H9 (cell line): Measurements from ENCODE around the gene SEPTIN6. TPM values are rescaled to one million over a fixed set of nuclear protein-coding genes. Genes with fewer than 3 reads are reported as not detected.

Source experiments
- DNase-seq: peaks from one replicate; pipeline ENCODE4 v3.0.0-alpha.2; 2017
- H2AFZ ChIP-seq: one replicate; pipeline ENCODE4 v1.6.1; 2013; ENCODE audit warnings: mild to moderate bottlenecking, low read length, control low read depth, moderate library complexity
- H2AK5ac ChIP-seq: 2 replicates; pipeline ENCODE4 v1.6.1; 2013; ENCODE audit warnings: low read length, control low read depth, mixed read lengths; ENCODE audit not compliant: insufficient read length
- H2BK120ac ChIP-seq: one replicate; pipeline ENCODE4 v1.6.1; 2013; ENCODE audit warnings: low read depth, mild to moderate bottlenecking, low read length, control low read depth, inconsistent platforms; ENCODE audit not compliant: poor library complexity, severe bottlenecking
- H2BK12ac ChIP-seq: 2 replicates; pipeline ENCODE4 v1.6.1; 2013; ENCODE audit warnings: low read length, control low read depth, mixed read lengths, low read depth; ENCODE audit not compliant: insufficient read length
- H2BK15ac ChIP-seq: 2 replicates; pipeline ENCODE4 v1.6.1; 2013; ENCODE audit warnings: low read depth, low read length, control low read depth
- H2BK20ac ChIP-seq: one replicate; pipeline ENCODE4 v1.6.1; 2013; ENCODE audit warnings: low read depth, mild to moderate bottlenecking, low read length, control low read depth, inconsistent platforms; ENCODE audit not compliant: poor library complexity, severe bottlenecking
- H2BK5ac ChIP-seq: 2 replicates; pipeline ENCODE4 v1.6.1; 2013; ENCODE audit warnings: low read length, control low read depth, mixed read lengths; ENCODE audit not compliant: insufficient read length
- H3K14ac ChIP-seq: 2 replicates; pipeline ENCODE4 v1.6.1; 2013; ENCODE audit warnings: low read length, control low read depth; ENCODE audit not compliant: insufficient read depth
- H3K18ac ChIP-seq: 2 replicates; pipeline ENCODE4 v1.6.1; 2013; ENCODE audit warnings: low read depth, mild to moderate bottlenecking, mixed read lengths, low read length, control low read depth; ENCODE audit not compliant: insufficient read length
- H3K23ac ChIP-seq: 2 replicates; pipeline ENCODE4 v1.6.1; 2013; ENCODE audit warnings: low read length, control low read depth, mixed read lengths, low read depth; ENCODE audit not compliant: insufficient read length
- H3K23me2 ChIP-seq: 2 replicates; pipeline ENCODE4 v1.6.1; 2013; ENCODE audit warnings: low read depth, mild to moderate bottlenecking, mixed read lengths, low read length, control low read depth; ENCODE audit not compliant: insufficient read length, poor library complexity, severe bottlenecking
- H3K27ac ChIP-seq: 2 replicates; pipeline ENCODE4 v1.5.1; 2013; ENCODE audit warnings: low read length, control low read depth, mixed read lengths, low read depth; ENCODE audit not compliant: insufficient read length
- H3K27me3 ChIP-seq: 2 replicates; pipeline ENCODE4 v1.6.1; 2013; ENCODE audit warnings: low read length, control low read depth, inconsistent platforms; ENCODE audit not compliant: insufficient read depth
- H3K4ac ChIP-seq: 2 replicates; pipeline ENCODE4 v1.6.1; 2013; ENCODE audit warnings: low read depth, mild to moderate bottlenecking, control low read depth, inconsistent platforms, low read length, moderate library complexity
- H3K4me1 ChIP-seq: 2 replicates; pipeline ENCODE4 v1.6.1; 2013; ENCODE audit warnings: low read length, control low read depth, inconsistent platforms; ENCODE audit not compliant: insufficient read depth
- H3K4me2 ChIP-seq: 2 replicates; pipeline ENCODE4 v1.6.1; 2013; ENCODE audit warnings: low read length, control low read depth, mixed read lengths; ENCODE audit not compliant: insufficient read length, insufficient read depth
- H3K56ac ChIP-seq: 2 replicates; pipeline ENCODE4 v1.6.1; 2013; ENCODE audit warnings: low read depth, mild to moderate bottlenecking, mixed read lengths, low read length, control low read depth; ENCODE audit not compliant: insufficient read length
- H3K79me1 ChIP-seq: 2 replicates; pipeline ENCODE4 v1.6.1; 2013; ENCODE audit warnings: low read depth, mild to moderate bottlenecking, moderate library complexity, low read length, control low read depth, inconsistent platforms; ENCODE audit not compliant: insufficient read depth, poor library complexity, severe bottlenecking
- H3K79me2 ChIP-seq: 2 replicates; pipeline ENCODE4 v1.6.1; 2013; ENCODE audit warnings: low read length, control low read depth, inconsistent platforms; ENCODE audit not compliant: insufficient read depth
- H3K9ac ChIP-seq: 2 replicates; pipeline ENCODE4 v1.6.1; 2013; ENCODE audit warnings: low read length, control low read depth, mixed read lengths; ENCODE audit not compliant: insufficient read length; ENCODE audit errors: extremely low read depth
- H3K9me3 ChIP-seq: one replicate; pipeline ENCODE4 v1.6.1; 2013; ENCODE audit warnings: low read depth, low read length, inconsistent platforms; ENCODE audit not compliant: control insufficient read depth
- H3T11ph ChIP-seq: one replicate; pipeline ENCODE4 v1.6.1; 2013; ENCODE audit warnings: mild to moderate bottlenecking, low read length, control low read depth, inconsistent platforms
- H4K20me1 ChIP-seq: one replicate; pipeline ENCODE4 v1.6.1; 2013; ENCODE audit not compliant: control insufficient read depth, insufficient read length, insufficient read depth
- H4K5ac ChIP-seq: 2 replicates; pipeline ENCODE4 v1.6.1; 2013; ENCODE audit warnings: low read depth, mild to moderate bottlenecking, mixed read lengths, low read length, control low read depth; ENCODE audit not compliant: insufficient read length
- H4K8ac ChIP-seq: replicated peaks from 2 replicates; pipeline ENCODE4 v1.6.1; 2013; ENCODE audit warnings: low read length, control low read depth, mixed read lengths, low read depth; ENCODE audit not compliant: insufficient read length
- H4K91ac ChIP-seq: 2 replicates; pipeline ENCODE4 v1.6.1; 2013; ENCODE audit warnings: low read depth, mild to moderate bottlenecking, moderate library complexity, mixed read lengths, low read length, control low read depth; ENCODE audit not compliant: insufficient read length
- H3K27ac Mint-ChIP-seq, 3 experiments: 2 replicates in 2 of 3; 3 replicates in 1 of 3; pipeline ENCODE4 v1.8.0; 2020 to 2021; ENCODE audit warnings: mixed read lengths in 3 of 3, mild to moderate bottlenecking in 1 of 3, moderate library complexity in 1 of 3
- H3K27me3 Mint-ChIP-seq: 2 replicates; pipeline ENCODE4 v1.8.0; 2021; ENCODE audit warnings: low read depth, mild to moderate bottlenecking, moderate library complexity, mixed read lengths
- H3K36me3 Mint-ChIP-seq, 3 experiments: 2 replicates in 2 of 3; 3 replicates in 1 of 3; pipeline ENCODE4 v1.8.0; 2020 to 2021; ENCODE audit warnings: low read depth in 3 of 3, mixed read lengths in 3 of 3; ENCODE audit not compliant: insufficient read depth in 1 of 3
- H3K4me1 Mint-ChIP-seq, 2 experiments: 2 replicates each; pipeline ENCODE4 v1.8.0; 2020; ENCODE audit warnings: mixed read lengths in 2 of 2
- H3K4me3 Mint-ChIP-seq, 2 experiments: 2 replicates in 1 of 2; 3 replicates in 1 of 2; pipeline ENCODE4 v1.8.0; 2020 to 2021; ENCODE audit warnings: mild to moderate bottlenecking in 2 of 2, mixed read lengths in 2 of 2, moderate library complexity in 1 of 2
- H3K9me3 Mint-ChIP-seq, 2 experiments: 2 replicates in 1 of 2; 3 replicates in 1 of 2; pipeline ENCODE4 v1.8.0; 2020; ENCODE audit warnings: mild to moderate bottlenecking in 2 of 2, mixed read lengths in 2 of 2, moderate library complexity in 1 of 2
- WGBS: extraction: QIAGEN DNeasy Blood & Tissue Kit; methylation state at CpG from one replicate; pipeline ENCODE4 v1.1.7; 2013; ENCODE audit warnings: missing lambda C conversion rate, low lambda C conversion rate, mixed read lengths; ENCODE audit not compliant: insufficient read length; ENCODE audit errors: extremely low coverage; 5-methylcytosine and 5-hydroxymethylcytosine counted together
- total RNA-seq: library from RNA; stranded (reverse); gene quantifications from 2 replicates; pipeline ENCODE4 v1.2.1, GENCODE V29; 2021
- TF ChIP-seq, protein P1 (sequence below): fragments of 200-600 bp; sonication (generic); conservative IDR thresholded peaks from 3 replicates; pipeline ENCODE4 v1.8.0; 2021; ENCODE audit warnings: antibody characterized with exemption, mild to moderate bottlenecking

SEPTIN6 gene
- total RNA-seq, 1 experiment from 2014 or later, result 23.1 TPM

DNA sequence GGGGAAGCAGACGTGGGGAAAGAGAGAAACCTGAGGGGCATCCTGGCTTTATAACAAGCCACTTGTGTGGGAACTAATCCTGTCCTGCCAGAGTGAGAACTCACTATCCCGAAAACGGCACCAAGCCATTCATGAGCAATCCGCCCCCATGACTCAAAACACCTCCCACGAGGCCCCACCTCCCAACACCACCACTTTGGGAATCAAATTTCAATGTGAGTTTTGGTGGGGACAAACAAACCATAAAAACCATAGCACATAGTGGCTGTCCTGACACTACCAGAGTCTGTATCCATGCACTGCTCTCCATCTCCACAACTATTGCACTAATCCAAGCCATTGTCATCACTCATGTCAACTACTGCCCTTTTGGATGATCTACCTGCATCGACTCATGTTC lies 28.5 kb upstream of the SEPTIN6 start:
- no peak for DNase-seq
- no peak overlapping the region for H3K9ac ChIP-seq
- H4K91ac ChIP-seq, result no peak overlapping the region
- no peaks in the 10 kb centered on the region for H3K23me2 ChIP-seq
- Mint-ChIP-seq H3K27ac (no peak overlapping the region), H3K4me3 (no peak overlapping the region), H3K4me1 (no peaks in the 10 kb centered on the region), H3K9me3 (peaks cover 56 to 57% of the 10 kb centered on the region in 2 experiments), H3K27me3 (no peaks in the 10 kb centered on the region; the same call in none of the 2 replicates), H3K36me3 (no peaks in the 10 kb centered on the region; a peak in 2 of 7 replicates)
- H3K23ac ChIP-seq, result no peak overlapping the region
- no peak overlapping the region for H2BK12ac ChIP-seq
- H3K18ac ChIP-seq, result no peak overlapping the region
- H3K27ac ChIP-seq, result no peak overlapping the region
- H2BK20ac ChIP-seq, result no peak overlapping the region
- WGBS, result no CpG with 5 or more reads among the region's 6 CpGs
- H3K14ac ChIP-seq, result no peak overlapping the region
- no peaks in the 10 kb centered on the region for H3K79me2 ChIP-seq
- TF ChIP-seq, protein P1, sequence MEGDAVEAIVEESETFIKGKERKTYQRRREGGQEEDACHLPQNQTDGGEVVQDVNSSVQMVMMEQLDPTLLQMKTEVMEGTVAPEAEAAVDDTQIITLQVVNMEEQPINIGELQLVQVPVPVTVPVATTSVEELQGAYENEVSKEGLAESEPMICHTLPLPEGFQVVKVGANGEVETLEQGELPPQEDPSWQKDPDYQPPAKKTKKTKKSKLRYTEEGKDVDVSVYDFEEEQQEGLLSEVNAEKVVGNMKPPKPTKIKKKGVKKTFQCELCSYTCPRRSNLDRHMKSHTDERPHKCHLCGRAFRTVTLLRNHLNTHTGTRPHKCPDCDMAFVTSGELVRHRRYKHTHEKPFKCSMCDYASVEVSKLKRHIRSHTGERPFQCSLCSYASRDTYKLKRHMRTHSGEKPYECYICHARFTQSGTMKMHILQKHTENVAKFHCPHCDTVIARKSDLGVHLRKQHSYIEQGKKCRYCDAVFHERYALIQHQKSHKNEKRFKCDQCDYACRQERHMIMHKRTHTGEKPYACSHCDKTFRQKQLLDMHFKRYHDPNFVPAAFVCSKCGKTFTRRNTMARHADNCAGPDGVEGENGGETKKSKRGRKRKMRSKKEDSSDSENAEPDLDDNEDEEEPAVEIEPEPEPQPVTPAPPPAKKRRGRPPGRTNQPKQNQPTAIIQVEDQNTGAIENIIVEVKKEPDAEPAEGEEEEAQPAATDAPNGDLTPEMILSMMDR, result no peak
- H2AFZ ChIP-seq, result no peak overlapping the region
- no peak overlapping the region for H4K8ac ChIP-seq
- H2BK15ac ChIP-seq, result no peak overlapping the region
- no peak overlapping the region for H3K4ac ChIP-seq
- no peaks in the 10 kb centered on the region for H4K20me1 ChIP-seq
- H4K5ac ChIP-seq, result no peak overlapping the region
- peaks cover 9% of the 10 kb centered on the region for H3K9me3 ChIP-seq
- no peak overlapping the region for H3K4me2 ChIP-seq
- no peak overlapping the region for H2BK5ac ChIP-seq
- H3T11ph ChIP-seq, result no peak overlapping the region
- no peak overlapping the region for H2AK5ac ChIP-seq
- H3K27me3 ChIP-seq, result no peaks in the 10 kb centered on the region
- no peaks in the 10 kb centered on the region for H3K79me1 ChIP-seq
- H3K56ac ChIP-seq, result no peak overlapping the region
- H3K4me1 ChIP-seq, result no peaks in the 10 kb centered on the region; the same call in 1 of the 2 replicates
- no peak overlapping the region for H2BK120ac ChIP-seq
